Colon (tissue), 2 donors: ENCODE data around the gene PARD6G.
"Not testable (repeated sequence)": the region's sequence is repeated elsewhere in the genome, so short reads cannot be mapped to it uniquely, and the experiment has no call there.

Experiments used
- FAIRE-seq: peaks from 2 replicates; lab custom pipeline; 2012; peaks lifted over from hg19 to GRCh38; lab: Jason Lieb, UNC
- donor health status: control.
- donor health status: control.

PARD6G gene, protein sequence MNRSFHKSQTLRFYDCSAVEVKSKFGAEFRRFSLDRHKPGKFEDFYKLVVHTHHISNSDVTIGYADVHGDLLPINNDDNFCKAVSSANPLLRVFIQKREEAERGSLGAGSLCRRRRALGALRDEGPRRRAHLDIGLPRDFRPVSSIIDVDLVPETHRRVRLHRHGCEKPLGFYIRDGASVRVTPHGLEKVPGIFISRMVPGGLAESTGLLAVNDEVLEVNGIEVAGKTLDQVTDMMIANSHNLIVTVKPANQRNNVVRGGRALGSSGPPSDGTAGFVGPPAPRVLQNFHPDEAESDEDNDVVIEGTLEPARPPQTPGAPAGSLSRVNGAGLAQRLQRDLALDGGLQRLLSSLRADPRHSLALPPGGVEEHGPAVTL

GRCh38 chr18:80247393-80247841 lies at the start of gene PARD6G:
PARD6G (minus strand) TSS chr18:80247514; CDS start chr18:80247348, 166 bp downstream.
- FAIRE-seq: no peak

DNA sequence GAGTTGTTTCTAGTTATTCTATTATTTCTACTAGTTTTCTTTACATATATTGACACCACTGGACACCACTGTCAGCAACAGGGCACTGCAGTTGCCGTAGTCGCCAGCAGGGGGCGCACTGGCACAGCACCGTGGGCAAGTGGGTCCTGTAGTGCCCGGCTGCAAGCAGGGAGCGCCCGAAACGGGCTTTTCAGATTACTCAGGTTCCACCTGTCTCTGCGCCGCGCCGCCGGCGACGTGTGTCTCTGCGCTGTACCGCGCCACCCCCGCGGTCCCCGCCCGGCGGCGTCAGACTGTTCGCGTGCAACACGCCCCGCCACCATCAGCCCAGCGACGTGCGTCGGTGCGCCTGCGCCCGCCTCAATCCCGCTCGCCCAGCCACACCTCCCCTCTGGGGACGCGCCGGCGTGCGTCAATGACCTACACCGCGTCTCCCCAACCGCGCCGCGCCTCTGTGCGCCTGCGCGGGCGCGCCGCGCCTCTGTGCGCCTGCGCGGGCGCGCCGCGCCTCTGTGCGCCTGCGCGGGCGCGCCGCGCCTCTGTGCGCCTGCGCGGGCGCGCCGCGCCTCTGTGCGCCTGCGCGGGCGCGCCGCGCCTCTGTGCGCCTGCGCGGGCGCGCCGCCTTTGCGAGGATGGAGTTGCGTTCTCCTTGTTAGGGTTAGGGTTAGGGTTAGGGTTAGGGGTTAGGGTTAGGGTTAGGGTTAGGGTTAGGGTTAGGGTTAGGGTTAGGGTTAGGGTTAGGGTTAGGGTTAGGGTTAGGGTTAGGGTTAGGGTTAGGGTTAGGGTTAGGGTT lies 15.1 kb upstream of the PARD6G start:
- not testable (repeated sequence) for FAIRE-seq

DNA sequence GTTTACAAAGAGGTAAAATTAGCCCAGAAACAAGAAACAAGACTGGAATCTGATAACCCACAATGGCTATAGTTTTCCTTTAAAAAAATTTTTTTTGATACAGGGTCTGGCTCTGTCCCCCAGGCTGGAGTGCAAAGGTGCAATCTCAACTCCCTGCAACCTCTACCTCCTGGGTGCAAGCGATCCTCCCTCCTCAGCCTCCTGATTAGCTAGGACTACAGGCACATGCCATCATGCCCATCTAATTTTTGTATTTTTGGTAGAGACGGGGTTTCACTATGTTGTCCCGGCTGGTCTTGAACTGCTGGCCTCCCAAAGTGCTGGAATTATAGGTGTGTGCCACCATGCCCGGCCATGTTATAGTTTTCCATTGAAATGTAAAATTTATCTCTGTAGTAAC lies 12.3 kb upstream of the PARD6G start:
- no peak for FAIRE-seq

GRCh38 chr18:80258640-80259039 lies 11.3 kb upstream of the PARD6G start:
- FAIRE-seq: no peak

DNA sequence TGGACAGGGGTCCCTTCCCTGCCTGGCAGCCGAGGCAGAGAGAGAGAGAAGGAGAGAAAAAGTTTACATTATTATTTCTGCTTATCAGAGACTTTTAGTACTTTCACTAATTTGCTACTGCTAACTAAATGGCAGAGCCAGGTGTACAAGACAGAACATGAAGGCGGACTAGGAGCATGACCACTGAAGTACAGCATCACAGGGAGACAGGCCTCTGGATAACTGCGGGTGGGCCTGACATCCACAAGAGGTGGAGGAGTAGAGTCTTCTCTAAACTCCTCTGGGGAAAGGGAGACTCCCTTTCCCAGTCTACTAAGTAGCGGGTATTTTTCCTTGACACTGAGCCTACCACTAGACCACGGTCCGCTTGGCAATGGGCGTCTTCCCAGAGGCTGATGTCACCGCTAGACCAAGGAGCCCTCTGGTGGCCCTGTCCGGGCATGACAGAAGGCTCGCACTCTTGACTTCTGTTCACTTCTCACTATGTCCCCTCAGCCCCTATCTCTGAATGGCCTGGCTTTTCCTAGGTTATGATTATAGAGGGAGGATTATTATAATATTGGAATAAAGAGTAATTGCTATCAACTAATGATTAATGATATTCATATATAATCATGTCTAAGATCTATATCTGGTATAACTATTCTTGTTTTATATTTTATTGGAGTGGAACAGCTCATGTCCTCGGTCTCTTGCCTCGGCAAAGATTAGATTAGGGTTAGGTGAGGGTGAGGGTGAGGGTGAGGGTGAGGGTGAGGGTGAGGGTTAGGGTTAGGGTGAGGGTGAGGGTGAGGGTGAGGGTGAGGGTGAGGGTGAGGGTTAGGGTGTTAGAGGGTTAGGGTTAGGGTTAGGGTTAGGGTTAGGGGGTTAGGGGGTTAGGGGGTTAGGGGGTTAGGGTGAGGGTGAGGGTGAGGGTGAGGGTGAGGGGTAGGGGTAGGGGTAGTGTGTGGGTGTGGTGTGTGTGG lies 10.5 kb upstream of the PARD6G start:
- not testable (repeated sequence) for FAIRE-seq

DNA sequence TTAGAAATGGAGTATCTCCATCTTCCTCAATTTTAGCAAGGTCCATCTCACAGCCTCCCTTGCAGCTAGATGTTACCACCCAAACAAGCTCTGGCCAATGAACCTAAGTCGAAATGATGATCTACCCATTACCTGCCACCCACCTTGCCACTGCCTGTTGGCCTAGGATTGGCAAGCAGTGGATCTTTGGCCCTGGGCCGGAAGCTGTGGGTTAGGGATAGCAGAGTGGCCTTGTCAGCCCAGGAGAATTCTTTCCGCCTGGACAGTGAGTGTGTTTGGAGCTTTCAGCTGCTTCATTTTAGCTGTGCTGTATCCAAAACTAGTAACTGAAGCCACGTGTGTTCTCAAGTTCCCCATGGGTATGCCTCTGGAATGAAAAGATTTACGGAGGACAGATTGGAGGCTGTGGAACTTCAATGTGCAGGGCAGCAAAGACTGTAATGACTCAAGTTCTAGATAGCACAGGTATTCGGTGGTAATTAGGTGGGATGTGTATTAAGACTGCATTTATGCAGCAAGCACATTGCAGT lies 7.7 kb upstream of the PARD6G start:
- no peak for FAIRE-seq

DNA sequence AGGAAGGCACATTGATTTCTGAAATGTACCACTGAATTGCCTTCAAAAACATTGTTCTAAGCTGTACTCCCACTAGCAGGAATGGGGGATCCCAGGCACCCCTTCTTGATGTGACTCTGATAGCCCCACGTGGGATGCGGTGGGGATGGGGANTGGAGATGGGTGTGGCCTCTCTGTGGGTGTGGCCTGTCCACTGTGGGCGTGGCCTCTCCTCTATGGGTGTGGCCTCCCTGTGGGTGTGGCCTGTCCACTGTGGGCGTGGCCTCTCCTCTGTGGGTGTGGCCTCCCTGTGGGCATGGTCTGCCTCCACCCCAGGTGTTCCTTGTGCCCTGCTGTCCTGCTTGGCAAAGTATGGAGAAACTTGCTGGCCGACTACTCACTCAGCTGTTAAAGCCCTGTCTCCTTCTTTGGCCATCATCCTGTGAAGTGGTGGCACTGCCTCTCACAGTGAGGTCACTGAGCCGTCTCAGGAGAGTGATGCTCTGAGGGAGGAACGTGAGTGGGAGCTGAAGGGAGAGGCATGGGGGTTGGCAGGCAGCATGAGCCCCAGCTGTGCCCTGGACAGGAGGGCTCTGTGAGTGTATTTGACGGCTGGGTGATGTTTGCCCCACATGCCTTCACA lies 6.7 kb upstream of the PARD6G start:
- no peak for FAIRE-seq

- FAIRE-seq: no peak
Measured at GRCh38 chr18:80253236-80253635, 5.9 kb upstream of the PARD6G start.

- FAIRE-seq: no peak
Measured at GRCh38 chr18:80252136-80252535, 4.8 kb upstream of the PARD6G start.

DNA sequence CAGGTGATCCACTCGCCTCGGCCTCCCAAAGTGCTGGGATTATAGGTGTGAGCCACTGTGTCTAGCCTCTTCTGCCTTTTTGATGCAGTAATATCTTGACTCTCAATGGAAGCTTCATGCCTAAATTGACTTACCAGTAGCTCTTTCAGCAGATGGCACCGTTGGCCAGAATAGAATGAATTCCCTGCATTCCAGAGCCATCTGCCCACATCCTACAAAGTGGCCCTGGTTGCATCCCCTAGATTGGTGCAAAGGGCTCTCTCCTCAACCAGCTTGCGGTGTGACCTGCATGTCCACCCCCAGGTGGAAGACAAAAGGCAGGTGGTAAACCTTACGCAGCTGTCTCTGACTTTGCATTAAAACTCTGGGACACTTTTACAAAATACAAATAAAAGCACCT lies 4.4 kb upstream of the PARD6G start:
- no peak for FAIRE-seq

DNA sequence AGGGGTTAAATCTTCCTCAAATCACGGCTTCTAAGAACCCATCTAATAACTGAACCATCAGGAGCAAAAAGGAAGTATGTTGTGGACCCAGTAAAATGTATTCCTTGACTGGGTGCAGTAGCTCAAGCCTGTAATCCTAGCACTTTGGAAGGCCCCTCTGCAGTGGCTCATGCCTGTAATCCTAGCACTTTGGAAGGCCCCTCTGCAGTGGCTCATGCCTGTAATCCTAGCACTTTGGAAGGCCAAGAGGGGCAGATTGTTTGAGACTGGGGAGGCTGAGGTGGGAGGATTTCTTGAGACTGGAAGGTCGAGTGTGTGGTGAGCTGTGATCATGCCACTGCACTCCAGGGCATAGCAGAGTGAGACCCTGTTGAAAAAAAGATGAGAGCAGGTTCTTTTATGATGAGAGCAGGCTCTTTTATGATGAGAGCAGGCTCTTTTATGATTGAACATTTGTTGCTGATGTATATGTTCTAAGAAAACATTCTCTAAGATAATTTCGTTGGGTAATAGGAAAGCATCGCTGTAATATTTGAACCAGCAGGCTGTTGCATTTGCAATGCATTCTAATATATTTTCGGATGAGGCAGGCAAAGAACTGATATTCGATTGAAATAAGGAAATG lies 3.5 kb upstream of the PARD6G start:
- no peak for FAIRE-seq

- FAIRE-seq: no peak
Measured at GRCh38 chr18:80249217-80250093, 2.1 kb upstream of the PARD6G start.

GRCh38 chr18:80246445-80247392 lies 595 bp downstream of the PARD6G start:
- FAIRE-seq: no peak

DNA sequence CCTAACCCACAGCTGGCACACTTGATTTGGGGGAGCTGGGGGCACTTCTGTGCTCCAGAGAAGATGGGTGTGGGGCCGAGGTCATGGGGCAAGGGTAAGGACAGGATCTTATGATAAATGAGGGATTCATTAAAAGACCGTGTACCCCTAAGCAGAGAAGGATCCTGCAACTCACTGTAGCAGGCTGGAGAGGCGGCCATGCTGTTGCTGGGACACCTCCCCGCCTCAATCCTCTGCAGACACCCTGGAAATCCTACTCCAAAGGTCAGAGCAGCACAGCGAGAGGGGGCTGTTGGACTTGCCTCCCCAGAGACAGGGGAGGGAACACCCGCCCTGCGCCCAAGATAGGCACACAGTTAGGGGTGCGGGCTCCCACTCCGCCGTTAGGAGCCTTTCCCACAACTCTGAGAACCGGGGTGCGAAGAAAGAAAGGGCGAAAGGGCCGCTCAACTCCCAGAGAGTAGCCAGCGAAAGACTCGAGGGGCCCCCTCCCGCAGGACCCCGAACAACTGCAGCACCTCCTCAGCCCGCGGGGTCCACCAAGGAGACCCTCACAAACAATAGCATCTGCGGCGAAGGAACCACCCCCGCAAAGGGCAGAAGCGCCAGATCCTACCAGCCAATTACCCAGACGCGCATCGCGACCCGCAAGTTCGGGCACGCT lies 1.4 kb downstream of the PARD6G start:
- FAIRE-seq: no peak

- FAIRE-seq: no peak
Measured at GRCh38 chr18:80244956-80245730, 2.2 kb downstream of the PARD6G start.

GRCh38 chr18:80244167-80244566 lies 3.1 kb downstream of the PARD6G start:
- no peak for FAIRE-seq

GRCh38 chr18:80243204-80243603 lies 4.1 kb downstream of the PARD6G start:
- FAIRE-seq: no peak
